Measurements from ENCODE around the gene ING1.
"Not testable (repeated sequence)": the region's sequence is repeated elsewhere in the genome, so short reads cannot be mapped to it uniquely, and the experiment has no call there.

Gene ING1

DNA sequence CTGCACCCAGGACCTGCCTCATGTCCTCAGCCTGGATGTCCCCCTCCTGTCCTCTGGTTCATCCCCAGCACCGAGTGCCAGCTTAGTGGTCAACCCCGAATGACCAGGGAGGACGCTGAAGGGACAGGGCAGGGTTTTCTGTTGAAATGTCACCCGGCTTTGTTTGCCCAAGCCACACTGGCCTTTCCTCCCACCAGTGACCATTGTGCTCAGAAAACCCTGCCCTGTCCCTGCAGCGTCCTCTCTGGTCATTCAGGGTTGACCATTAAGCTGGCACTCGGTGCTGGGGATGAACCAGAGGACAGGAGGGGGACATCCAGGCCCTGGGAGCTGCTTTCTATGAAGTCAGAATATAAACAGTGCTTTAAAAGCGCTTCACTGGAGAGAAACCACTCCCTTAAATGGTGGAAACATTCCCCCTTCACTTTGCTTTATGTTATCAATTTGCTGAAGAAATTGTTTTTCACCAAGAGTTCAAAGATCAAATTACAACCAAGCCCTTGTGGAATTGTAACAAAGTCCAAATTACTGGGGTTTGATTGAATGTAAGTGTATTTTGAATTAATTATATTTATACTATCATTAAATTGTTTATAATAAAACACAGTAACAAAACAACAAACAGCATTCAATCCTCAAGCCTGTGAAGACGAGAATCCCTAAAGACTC lies 29.0 kb upstream of the ING1 start:
- no peak overlapping the region for H3K27ac ChIP-seq
- TF ChIP-seq, protein P1, sequence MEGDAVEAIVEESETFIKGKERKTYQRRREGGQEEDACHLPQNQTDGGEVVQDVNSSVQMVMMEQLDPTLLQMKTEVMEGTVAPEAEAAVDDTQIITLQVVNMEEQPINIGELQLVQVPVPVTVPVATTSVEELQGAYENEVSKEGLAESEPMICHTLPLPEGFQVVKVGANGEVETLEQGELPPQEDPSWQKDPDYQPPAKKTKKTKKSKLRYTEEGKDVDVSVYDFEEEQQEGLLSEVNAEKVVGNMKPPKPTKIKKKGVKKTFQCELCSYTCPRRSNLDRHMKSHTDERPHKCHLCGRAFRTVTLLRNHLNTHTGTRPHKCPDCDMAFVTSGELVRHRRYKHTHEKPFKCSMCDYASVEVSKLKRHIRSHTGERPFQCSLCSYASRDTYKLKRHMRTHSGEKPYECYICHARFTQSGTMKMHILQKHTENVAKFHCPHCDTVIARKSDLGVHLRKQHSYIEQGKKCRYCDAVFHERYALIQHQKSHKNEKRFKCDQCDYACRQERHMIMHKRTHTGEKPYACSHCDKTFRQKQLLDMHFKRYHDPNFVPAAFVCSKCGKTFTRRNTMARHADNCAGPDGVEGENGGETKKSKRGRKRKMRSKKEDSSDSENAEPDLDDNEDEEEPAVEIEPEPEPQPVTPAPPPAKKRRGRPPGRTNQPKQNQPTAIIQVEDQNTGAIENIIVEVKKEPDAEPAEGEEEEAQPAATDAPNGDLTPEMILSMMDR (conservative IDR thresholded peaks at IDR 0.05) = no peak
- TF ChIP-seq ZFX (IDR thresholded peaks at IDR 0.05) = no peak

DNA sequence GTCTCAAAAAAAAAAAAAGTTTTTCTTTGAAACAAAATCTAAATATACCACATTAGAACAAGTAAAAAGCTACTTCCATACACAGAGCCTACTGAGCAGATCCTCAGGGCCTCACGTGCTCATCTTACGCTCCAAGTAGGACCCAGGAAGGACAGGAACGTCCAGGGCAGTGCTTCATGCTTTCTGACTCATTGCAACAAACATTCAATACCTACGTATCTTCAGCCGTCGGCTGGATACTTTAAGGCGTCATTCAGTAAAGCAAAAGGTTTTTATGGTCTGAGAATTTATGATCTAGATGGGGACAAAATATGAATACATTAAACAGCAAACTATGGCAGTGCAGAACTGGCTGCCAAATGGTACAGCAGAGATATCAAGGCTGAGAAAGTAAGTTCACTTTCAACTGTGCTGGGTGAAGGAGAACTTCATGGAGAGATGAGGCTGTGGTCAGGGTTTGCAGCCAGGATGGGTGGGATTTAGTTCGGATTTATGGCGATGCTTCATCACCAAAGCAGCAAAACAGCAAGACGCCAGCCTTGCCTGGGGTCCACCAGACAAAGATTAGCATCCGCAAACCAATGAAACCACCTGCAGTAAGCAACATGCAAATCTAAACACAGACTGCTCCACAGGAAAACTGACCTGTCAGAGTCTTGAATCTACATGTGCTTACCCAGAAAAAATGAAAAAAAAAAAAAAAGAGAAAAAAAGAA lies 28.0 kb upstream of the ING1 start:
- TF ChIP-seq, protein P1 (conservative IDR thresholded peaks at IDR 0.05) = no peak
- no peak for TF ChIP-seq ZFX (IDR thresholded peaks at IDR 0.05)
- H3K27ac ChIP-seq = no peak overlapping the region

DNA sequence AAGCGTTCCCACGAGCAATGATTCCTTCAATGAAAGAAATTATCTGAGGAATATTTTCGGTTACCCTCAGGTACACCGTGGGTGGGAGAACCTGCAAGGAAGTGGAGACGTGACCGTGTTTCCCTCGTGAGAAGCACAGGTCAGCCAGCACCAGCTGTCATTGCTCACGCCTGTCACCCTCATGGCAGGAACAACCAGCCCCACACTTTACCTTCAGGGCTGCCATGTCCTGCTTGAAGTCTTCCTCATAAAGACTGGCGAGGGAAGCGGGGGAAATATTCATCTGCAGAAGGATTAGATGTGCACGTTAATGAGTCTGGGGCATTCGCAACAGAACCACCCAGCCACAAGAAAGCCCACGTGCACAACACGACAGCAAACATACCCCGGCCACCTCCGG lies 25.8 kb upstream of the ING1 start:
- no peak for TF ChIP-seq ZFX (IDR thresholded peaks at IDR 0.05)
- TF ChIP-seq, protein P1 (conservative IDR thresholded peaks at IDR 0.05) = no peak
- no peak overlapping the region for H3K27ac ChIP-seq

- H3K27ac ChIP-seq = no peak overlapping the region
- no peak for TF ChIP-seq ZFX (IDR thresholded peaks at IDR 0.05)
- TF ChIP-seq, protein P1 (conservative IDR thresholded peaks at IDR 0.05) = no peak
These were observed 24.5 kb upstream of the ING1 start for GRCh38 chr13:110689041-110689440.

DNA sequence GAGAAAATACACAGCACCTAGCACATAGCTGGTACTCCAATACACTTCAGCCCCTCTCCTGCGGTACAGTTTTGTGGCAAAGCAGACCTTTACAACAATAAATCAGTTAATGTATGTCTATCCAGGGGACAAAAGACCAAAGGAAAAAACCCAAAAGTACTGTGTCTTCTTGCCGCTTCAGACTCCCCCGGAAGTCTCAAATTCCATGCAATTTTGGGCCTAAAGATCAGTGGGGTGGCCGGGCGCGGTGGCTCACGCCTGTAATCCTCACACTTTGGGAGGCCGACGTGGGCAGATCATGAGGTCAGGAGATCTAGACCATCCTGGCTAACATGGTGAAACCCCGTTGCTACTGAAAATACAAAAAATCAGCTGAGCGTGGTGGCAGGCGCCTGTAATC lies 23.8 kb upstream of the ING1 start:
- TF ChIP-seq ZFX (IDR thresholded peaks at IDR 0.05) = no peak
- TF ChIP-seq, protein P1 (conservative IDR thresholded peaks at IDR 0.05) = no peak
- no peak overlapping the region for H3K27ac ChIP-seq

- no peak overlapping the region for H3K27ac ChIP-seq
- TF ChIP-seq ZFX (IDR thresholded peaks at IDR 0.05) = no peak
- TF ChIP-seq, protein P1 (conservative IDR thresholded peaks at IDR 0.05) = no peak
These were observed 23.0 kb upstream of the ING1 start for GRCh38 chr13:110690516-110690915.

- not testable (repeated sequence) for H3K27ac ChIP-seq
These were observed 17.7 kb upstream of the ING1 start for GRCh38 chr13:110695774-110696173.

- no peak overlapping the region for H3K27ac ChIP-seq
- TF ChIP-seq, protein P1 (conservative IDR thresholded peaks at IDR 0.05) = no peak
- no peak for TF ChIP-seq ZFX (IDR thresholded peaks at IDR 0.05)
These were observed 16.7 kb upstream of the ING1 start for GRCh38 chr13:110696776-110697175.
